GM18498 (cell line): ENCODE results near the gene ADORA1.

Experiments used
- ATAC-seq: cut with Tn5 transposase; IDR thresholded peaks from one replicate; pipeline ENCODE4 v1.9.1; 2021; ENCODE audit warnings: mild to moderate bottlenecking, moderate library complexity; ENCODE audit not compliant: unreplicated experiment

ADORA1 gene

GRCh38 chr1:203138066-203138465, 10.5 kb downstream of the ADORA1 start:
- ATAC-seq: no peak

- ATAC-seq: no peak
Measured at GRCh38 chr1:203139976-203140475, 12.5 kb downstream of the ADORA1 start.

- ATAC-seq: no peak
Measured at GRCh38 chr1:203140743-203141520, 13.4 kb downstream of the ADORA1 start.

GRCh38 chr1:203142124-203142523, 14.6 kb downstream of the ADORA1 start:
- ATAC-seq: no peak

GRCh38 chr1:203142684-203143408, 15.3 kb downstream of the ADORA1 start:
- ATAC-seq: no peak

GRCh38 chr1:203143641-203144040, 16.1 kb downstream of the ADORA1 start:
- ATAC-seq: no peak

- no peak for ATAC-seq
Measured at GRCh38 chr1:203144661-203145060, 17.1 kb downstream of the ADORA1 start.

GRCh38 chr1:203145321-203146041, 18.0 kb downstream of the ADORA1 start:
- ATAC-seq: no peak

- ATAC-seq: no peak
Measured at GRCh38 chr1:203146042-203146369, 18.5 kb downstream of the ADORA1 start.

- no peak for ATAC-seq
Measured at GRCh38 chr1:203146537-203146936, 19.0 kb downstream of the ADORA1 start.

GRCh38 chr1:203147376-203147775, 19.9 kb downstream of the ADORA1 start:
- ATAC-seq: no peak

GRCh38 chr1:203148127-203148526, 20.6 kb downstream of the ADORA1 start:
- ATAC-seq: no peak

- no peak for ATAC-seq
Measured at GRCh38 chr1:203148579-203148978, 21.1 kb downstream of the ADORA1 start.

GRCh38 chr1:203149188-203149840, 21.8 kb downstream of the ADORA1 start:
- ATAC-seq: no peak

- ATAC-seq: no peak
Measured at GRCh38 chr1:203150511-203151297, 23.2 kb downstream of the ADORA1 start.

GRCh38 chr1:203151362-203152157, 24.0 kb downstream of the ADORA1 start:
- ATAC-seq: no peak

GRCh38 chr1:203152158-203153034, 24.9 kb downstream of the ADORA1 start:
- ATAC-seq: no peak
